ENCODE data around the gene PADI4.

PADI4 gene

DNA sequence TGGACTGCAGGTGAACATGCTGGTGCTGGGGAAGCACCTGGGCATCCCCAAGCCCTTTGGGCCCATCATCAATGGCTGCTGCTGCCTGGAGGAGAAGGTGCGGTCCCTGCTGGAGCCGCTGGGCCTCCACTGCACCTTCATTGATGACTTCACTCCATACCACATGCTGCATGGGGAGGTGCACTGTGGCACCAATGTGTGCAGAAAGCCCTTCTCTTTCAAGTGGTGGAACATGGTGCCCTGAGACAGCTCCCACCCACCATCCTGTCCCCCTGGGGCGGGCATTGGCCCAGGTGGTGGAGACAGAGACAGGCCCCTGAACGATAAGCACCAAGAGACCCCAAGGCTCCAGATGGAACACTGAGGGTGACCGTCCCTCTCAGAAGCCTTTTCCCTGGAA, 25.2 kb upstream of the PADI4 start:
- H3K4me3 ChIP-seq (ENCODE audit: low read depth, low read length), result no peak overlapping the region

GRCh38 chr1:17286646-17287045, 21.4 kb upstream of the PADI4 start:
- H3K4me3 ChIP-seq (ENCODE audit: low read depth, low read length), result no peak overlapping the region

DNA sequence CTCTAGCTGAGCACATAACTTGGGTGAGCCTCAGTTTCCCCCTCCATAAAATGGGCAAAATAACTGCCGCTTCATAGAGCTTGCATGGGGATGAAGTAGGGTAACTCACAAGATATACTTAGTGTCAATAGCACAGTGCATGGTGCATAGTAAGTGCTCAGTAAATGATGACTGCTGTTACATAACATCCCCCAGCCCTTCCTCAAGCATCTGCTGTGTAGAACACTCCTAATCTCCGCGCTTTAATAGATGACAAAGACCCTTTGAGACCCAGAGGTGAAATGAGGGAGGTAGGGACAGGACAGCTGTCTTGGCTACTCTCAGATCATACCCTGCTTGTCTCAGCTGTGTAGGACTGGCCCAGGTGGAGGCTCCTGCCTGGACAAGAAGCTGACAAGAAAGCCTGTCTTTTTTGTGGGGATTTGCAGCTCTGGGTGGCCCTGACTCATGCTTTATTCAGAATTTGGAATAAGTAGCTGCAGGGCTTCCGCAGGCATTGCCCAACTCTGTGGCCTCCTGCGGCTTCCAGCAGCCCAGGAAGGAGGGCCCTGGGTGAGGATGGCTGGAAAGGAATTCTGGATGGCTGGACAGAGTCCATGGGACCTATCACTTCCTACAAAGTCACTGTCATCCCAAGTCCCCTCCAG, 20.7 kb upstream of the PADI4 start:
- H3K4me3 ChIP-seq (ENCODE audit: low read depth, low read length), result no peak overlapping the region

DNA sequence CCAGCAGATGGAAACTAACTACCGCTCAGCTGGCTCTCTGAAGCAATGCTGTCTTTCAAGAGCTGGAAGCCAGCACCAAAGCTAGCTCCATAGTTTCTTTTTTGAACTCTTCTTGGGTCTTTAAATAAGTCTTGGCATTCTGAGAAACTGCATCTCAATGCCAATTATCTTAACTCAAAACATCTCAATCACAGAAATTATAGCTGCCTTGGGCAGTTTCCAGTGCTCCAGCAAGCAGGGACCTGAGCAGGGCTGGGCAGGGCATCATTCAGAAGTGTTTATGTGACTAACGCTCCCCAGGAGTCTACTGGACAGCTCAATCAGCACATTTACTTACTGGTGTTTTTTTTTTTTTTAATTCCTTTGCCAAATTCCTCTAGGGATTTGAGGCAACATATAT, 18.3 kb upstream of the PADI4 start:
- no peak overlapping the region for H3K4me3 ChIP-seq (ENCODE audit: low read depth, low read length)

DNA sequence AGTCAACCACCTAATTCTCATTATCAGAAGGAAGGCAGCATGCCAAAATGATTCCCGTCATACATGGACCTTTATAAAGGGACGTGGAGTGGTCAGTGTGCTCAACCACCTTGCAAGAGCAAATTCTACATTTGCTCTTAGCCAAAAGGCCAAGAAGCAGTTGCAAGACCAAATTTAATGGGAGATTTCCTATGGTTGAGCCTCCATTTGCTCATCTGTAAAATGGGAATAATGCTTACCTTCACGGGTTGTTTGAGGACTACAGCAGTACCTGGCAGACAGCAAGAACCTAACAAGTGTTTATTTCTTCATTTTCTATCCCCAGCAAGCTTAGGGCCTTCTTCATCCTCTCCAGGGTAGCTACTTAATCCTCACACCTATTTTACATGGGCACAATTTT, 17.4 kb upstream of the PADI4 start:
- H3K4me3 ChIP-seq (ENCODE audit: low read depth, low read length), result no peak overlapping the region

DNA sequence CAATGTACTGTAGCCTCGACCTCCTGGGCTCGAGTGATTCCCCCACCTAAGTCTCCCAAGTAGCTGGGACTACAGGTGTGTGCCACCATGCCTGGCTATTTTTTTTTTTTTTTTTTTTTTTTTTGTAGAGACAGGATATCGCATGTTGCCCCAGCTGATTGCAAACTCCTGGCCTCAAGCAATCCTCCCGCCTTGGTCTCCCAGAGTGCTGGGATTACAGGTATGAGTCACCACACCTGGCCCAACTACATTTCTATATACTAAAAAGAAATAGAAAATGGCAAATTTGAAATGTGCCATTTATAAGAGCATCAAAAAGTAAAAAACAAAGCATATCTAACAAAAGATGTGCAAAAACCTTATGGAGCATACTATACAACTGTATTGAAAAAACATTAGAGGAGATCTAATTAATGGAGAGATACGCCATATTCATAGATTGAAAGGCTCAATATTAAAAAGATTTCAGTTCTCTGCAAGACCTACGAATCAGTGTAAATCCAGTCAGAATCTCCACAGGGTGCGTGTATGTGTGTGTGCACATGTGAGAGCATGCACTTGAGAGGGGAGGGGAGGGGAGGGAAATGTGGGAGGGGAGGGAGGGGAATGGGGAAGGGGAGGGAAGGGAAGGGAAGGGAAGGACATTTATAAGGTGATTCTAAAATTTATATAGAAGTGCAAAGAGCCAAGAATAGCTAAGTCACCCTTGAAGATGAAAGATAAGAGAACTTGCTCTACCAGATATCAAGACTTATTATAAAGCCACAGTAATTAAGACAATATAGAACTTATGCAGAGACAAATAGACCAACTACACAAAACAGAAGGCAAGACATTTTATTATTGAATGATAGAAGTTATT, 15.5 kb upstream of the PADI4 start:
- no peak overlapping the region for H3K4me3 ChIP-seq (ENCODE audit: low read depth, low read length)

GRCh38 chr1:17293681-17294425, 14.1 kb upstream of the PADI4 start:
- H3K4me3 ChIP-seq (ENCODE audit: low read depth, low read length), result no peak overlapping the region

DNA sequence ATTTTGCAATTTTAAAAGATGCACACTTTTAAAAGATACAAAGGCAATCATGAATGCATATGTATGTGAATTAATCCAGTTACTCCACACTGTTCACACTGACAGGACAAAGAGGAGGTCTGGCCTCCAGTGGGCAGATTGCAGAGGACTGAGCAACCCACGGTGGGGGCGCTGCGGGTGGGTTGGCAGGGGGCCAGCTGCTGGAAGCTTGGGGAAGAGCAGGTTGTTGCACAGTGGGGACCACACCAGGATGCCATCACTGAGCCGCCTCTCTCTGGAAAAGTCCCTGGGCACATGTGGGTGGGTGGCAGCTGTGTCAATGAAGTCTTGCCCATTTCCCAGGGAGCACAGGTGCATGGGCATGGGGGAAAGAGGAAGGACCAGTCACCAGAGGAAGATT, 12.7 kb upstream of the PADI4 start:
- no peak overlapping the region for H3K4me3 ChIP-seq (ENCODE audit: low read depth, low read length)

DNA sequence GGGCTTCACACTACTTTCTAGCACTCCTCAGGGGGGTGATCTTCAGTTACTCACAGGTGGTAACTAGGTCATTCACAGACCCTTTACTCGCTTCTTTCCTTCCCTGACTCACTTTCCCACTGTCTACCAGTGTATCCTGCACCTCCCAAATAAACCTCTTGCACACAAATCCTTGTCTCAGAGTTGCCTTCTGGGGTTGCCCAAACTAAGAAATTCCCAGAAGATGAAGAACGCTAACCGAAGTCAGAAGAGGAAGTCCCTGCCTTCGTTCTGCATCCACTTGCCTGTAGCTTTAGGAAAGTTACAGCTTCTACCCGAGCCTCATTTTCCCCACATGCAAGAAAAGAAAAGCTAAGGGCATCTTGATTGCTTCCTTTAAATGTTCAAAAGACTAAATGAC, 11.9 kb upstream of the PADI4 start:
- no peak overlapping the region for H3K4me3 ChIP-seq (ENCODE audit: low read depth, low read length)

GRCh38 chr1:17297991-17298390, 10.0 kb upstream of the PADI4 start:
- H3K4me3 ChIP-seq (ENCODE audit: low read depth, low read length), result no peak overlapping the region

- H3K4me3 ChIP-seq (ENCODE audit: low read depth, low read length), result no peak overlapping the region
These were observed 6.2 kb upstream of the PADI4 start for GRCh38 chr1:17301767-17302166.

- H3K4me3 ChIP-seq (ENCODE audit: low read depth, low read length), result no peak overlapping the region
These were observed 3.7 kb upstream of the PADI4 start for GRCh38 chr1:17304151-17304825.

- no peak overlapping the region for H3K4me3 ChIP-seq (ENCODE audit: low read depth, low read length)
These were observed 3.2 kb upstream of the PADI4 start for GRCh38 chr1:17304826-17305175.

GRCh38 chr1:17305576-17306095, 2.4 kb upstream of the PADI4 start:
- H3K4me3 ChIP-seq (ENCODE audit: low read depth, low read length), result no peak overlapping the region

- no peak overlapping the region for H3K4me3 ChIP-seq (ENCODE audit: low read depth, low read length)
These were observed 1.6 kb upstream of the PADI4 start for GRCh38 chr1:17306407-17306806.

DNA sequence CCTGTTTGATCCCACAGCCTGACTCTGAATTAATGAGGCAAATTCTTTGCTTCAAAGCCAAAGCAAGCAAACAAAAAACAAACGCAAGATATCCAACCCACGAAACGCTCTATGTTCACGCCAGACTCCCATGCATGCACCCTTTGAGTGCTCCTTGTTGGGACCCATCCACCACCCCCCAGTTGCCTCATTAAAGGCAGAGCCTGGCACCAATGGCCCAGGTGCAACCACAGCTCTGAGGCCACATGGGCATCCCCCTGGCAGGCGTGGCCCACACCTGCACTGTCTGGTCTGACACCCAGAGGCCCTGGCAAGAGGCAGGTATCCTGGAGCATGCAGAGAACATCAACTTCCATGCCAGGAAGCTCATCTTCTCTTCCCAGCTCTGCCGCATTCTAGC, 1.1 kb upstream of the PADI4 start:
- H3K4me3 ChIP-seq (ENCODE audit: low read depth, low read length), result no peak overlapping the region

- no peak overlapping the region for H3K4me3 ChIP-seq (ENCODE audit: low read depth, low read length)
These were observed 668 bp upstream of the PADI4 start for GRCh38 chr1:17307329-17307728.

GRCh38 chr1:17308593-17308992, 596 bp downstream of the PADI4 start:
- H3K4me3 ChIP-seq (ENCODE audit: low read depth, low read length), result no peak overlapping the region

- H3K4me3 ChIP-seq (ENCODE audit: low read depth, low read length), result no peak overlapping the region
These were observed 1.6 kb downstream of the PADI4 start for GRCh38 chr1:17309426-17310067.

- no peak overlapping the region for H3K4me3 ChIP-seq (ENCODE audit: low read depth, low read length)
These were observed 2.2 kb downstream of the PADI4 start for GRCh38 chr1:17310068-17310640.
